ENCODE results near the gene MAB21L4. TPM values are rescaled to one million over a fixed set of nuclear protein-coding genes. Genes with fewer than 3 reads are reported as not detected.

Gene MAB21L4
- total RNA-seq, 6 experiments from 2014 or later: 3.7 to 17.0 (median 5.2) TPM

DNA sequence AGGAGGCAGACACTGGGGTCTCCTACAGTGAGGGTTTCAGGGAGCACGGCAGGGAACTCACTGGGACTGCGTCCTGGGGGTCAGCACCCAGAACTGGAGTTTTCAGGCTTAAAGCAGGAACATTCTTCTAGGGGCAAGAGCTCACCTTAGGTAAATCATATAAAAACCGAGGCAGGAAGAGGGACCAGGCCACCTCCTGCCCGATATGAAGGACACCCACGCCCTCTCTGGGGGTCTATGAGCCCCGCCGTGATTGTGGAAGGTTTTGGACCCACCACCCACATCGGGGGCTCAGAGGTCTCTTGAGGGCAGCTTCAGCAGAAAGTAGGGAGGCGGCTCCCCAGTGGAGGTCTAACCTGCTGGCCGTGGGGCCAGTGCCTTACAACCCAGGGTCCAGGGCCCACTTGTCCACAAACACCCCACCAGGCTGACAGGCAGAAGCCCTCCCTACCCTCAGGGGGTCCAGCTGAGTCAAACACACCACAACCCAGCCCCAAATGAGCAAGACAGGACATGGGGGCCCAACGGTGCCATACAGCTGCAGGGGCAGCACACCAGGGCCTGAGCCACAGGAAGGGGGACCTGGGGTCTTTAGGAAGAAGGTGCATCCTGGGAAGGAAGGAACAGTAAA lies 35.5 kb upstream of the MAB21L4 start:
- ATAC-seq (no peak), DNase-seq (peak in 2 of 3 donors; percentile 29 to 31)
- no peak overlapping the region for H3K27ac ChIP-seq
- H3K36me3 ChIP-seq: no peaks in the 10 kb centered on the region
- no peak for TF ChIP-seq CTCF (IDR thresholded peaks at IDR 0.05)
- TF ChIP-seq POLR2A (IDR thresholded peaks at IDR 0.05): no peak
- intact Hi-C loops (cut with DNase I): no loop called here
- no peaks in the 10 kb centered on the region for H3K9me3 ChIP-seq
- H3K4me3 ChIP-seq: no peak overlapping the region
- H3K27me3 ChIP-seq: no peaks in the 10 kb centered on the region
- WGBS (ENCODE audit: insufficient coverage, low coverage, low lambda C conversion rate, missing lambda C conversion rate): 0% methylated on average over 1 of the region's 11 CpGs
- H3K4me1 ChIP-seq: no peaks in the 10 kb centered on the region

- no peak overlapping the region for H3K27ac ChIP-seq
- ATAC-seq (no peak), DNase-seq (peak in 2 of 3 donors; percentile 35 to 50)
- TF ChIP-seq POLR2A (IDR thresholded peaks at IDR 0.05) (no peak), CTCF (IDR thresholded peaks at IDR 0.05) (no peak)
- H3K36me3 ChIP-seq: no peaks in the 10 kb centered on the region
- H3K4me3 ChIP-seq: no peak overlapping the region
- no peaks in the 10 kb centered on the region for H3K27me3 ChIP-seq
- intact Hi-C loops (cut with DNase I): no loop called here
- WGBS (ENCODE audit: insufficient coverage, low coverage, low lambda C conversion rate, missing lambda C conversion rate): 60% methylated on average over 1 of the region's 26 CpGs
- H3K9me3 ChIP-seq: no peaks in the 10 kb centered on the region
- H3K4me1 ChIP-seq: no peaks in the 10 kb centered on the region
Observed at GRCh38 chr2:240930631-240931318, 34.8 kb upstream of the MAB21L4 start.

DNA sequence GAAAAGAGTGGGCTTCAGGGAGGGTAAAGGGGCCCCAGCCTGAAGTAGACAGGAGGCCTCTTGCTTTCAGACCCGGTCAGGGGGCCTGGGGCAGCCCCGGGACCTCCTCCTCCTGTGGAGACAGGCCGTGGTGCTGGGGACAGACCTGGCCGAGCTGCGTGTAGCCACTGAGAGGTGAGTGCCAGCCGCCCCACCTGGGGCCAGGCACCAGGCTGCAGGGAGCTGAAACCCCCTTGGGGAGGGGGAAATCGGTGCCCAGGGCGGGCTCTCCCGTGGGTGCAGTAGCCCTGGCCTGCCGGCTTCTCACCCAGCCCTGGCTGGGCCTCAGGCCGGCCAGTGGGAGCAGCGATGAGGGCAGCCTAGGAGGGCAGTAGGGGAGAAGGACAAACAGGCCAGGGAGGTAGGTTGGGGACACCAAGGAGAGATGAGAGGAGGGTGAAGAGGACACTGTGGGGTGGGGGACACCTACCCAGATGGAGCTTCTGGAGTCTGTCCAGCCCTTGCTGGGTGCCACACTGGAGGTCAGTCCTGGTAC lies 34.2 kb upstream of the MAB21L4 start:
- H3K4me1 ChIP-seq: no peaks in the 10 kb centered on the region
- TF ChIP-seq CTCF (IDR thresholded peaks at IDR 0.05) (no peak), POLR2A (IDR thresholded peaks at IDR 0.05) (no peak)
- no peak overlapping the region for H3K27ac ChIP-seq
- WGBS (ENCODE audit: insufficient coverage, low coverage, low lambda C conversion rate, missing lambda C conversion rate): no CpG with 5 or more reads among the region's 12 CpGs
- no peak for ATAC-seq
- peak in 2 of 3 donors; percentile 40 to 42 for DNase-seq
- no peak overlapping the region for H3K4me3 ChIP-seq
- H3K27me3 ChIP-seq: no peaks in the 10 kb centered on the region
- intact Hi-C loops (cut with DNase I): no loop called here
- H3K9me3 ChIP-seq: no peaks in the 10 kb centered on the region
- H3K36me3 ChIP-seq: no peaks in the 10 kb centered on the region

GRCh38 chr2:240929364-240930095 lies 33.6 kb upstream of the MAB21L4 start:
- no peaks in the 10 kb centered on the region for H3K27me3 ChIP-seq
- no peak for ATAC-seq
- DNase-seq: peak in 2 of 3 donors; percentile 23
- intact Hi-C loops (cut with DNase I): no loop called here
- no peak overlapping the region for H3K4me3 ChIP-seq
- TF ChIP-seq POLR2A (IDR thresholded peaks at IDR 0.05): no peak
- TF ChIP-seq CTCF (IDR thresholded peaks at IDR 0.05): no peak
- no peaks in the 10 kb centered on the region for H3K4me1 ChIP-seq
- 79% methylated on average over 9 of the region's 10 CpGs for WGBS (ENCODE audit: insufficient coverage, low coverage, low lambda C conversion rate, missing lambda C conversion rate)
- H3K9me3 ChIP-seq: no peaks in the 10 kb centered on the region
- no peak overlapping the region for H3K27ac ChIP-seq
- H3K36me3 ChIP-seq: no peaks in the 10 kb centered on the region
